IPS-18a (cell line): ENCODE measurements around the gene CAMK1D.

Experiments
- H3K27ac ChIP-seq: one replicate; pipeline ENCODE4 v1.5.1; 2013; ENCODE audit warnings: low read length
- H3K27me3 ChIP-seq: one replicate; pipeline ENCODE4 v1.6.1; 2013; ENCODE audit warnings: mild to moderate bottlenecking, low read length; ENCODE audit not compliant: control insufficient read depth, insufficient read depth
- H3K36me3 ChIP-seq: one replicate; pipeline ENCODE4 v1.6.1; 2013; ENCODE audit warnings: low read depth, low read length; ENCODE audit not compliant: control insufficient read depth
- H3K4me1 ChIP-seq: one replicate; pipeline ENCODE4 v1.6.1; 2013; ENCODE audit warnings: low read depth, low read length; ENCODE audit not compliant: control insufficient read depth
- H3K4me3 ChIP-seq: one replicate; pipeline ENCODE4 v1.5.1; 2013; ENCODE audit warnings: low read length
- H3K9ac ChIP-seq: one replicate; pipeline ENCODE4 v1.6.1; 2013; ENCODE audit warnings: mild to moderate bottlenecking, low read length, moderate library complexity
- H3K9me3 ChIP-seq: one replicate; pipeline ENCODE4 v1.6.1; 2013; ENCODE audit warnings: low read depth, low read length; ENCODE audit not compliant: control insufficient read depth

The CAMK1D gene

GRCh38 chr10:12785415-12785831, 436.1 kb downstream of the CAMK1D start:
- H3K4me3 ChIP-seq, result no peak overlapping the region
- H3K27me3 ChIP-seq, result no peaks in the 10 kb centered on the region
- H3K9me3 ChIP-seq, result no peaks in the 10 kb centered on the region
- peaks cover 5% of the 10 kb centered on the region for H3K4me1 ChIP-seq
- H3K27ac ChIP-seq, result no peak overlapping the region
- no peaks in the 10 kb centered on the region for H3K36me3 ChIP-seq
- no peak overlapping the region for H3K9ac ChIP-seq

- no peaks in the 10 kb centered on the region for H3K27me3 ChIP-seq
- no peak overlapping the region for H3K9ac ChIP-seq
- no peak overlapping the region for H3K27ac ChIP-seq
- H3K36me3 ChIP-seq, result no peaks in the 10 kb centered on the region
- no peaks in the 10 kb centered on the region for H3K9me3 ChIP-seq
- H3K4me1 ChIP-seq, result no peaks in the 10 kb centered on the region
- no peak overlapping the region for H3K4me3 ChIP-seq
These were observed 437.9 kb downstream of the CAMK1D start for GRCh38 chr10:12787297-12787696.

GRCh38 chr10:12788277-12788676, 438.9 kb downstream of the CAMK1D start:
- H3K9ac ChIP-seq, result no peak overlapping the region

GRCh38 chr10:12790270-12790669, 440.9 kb downstream of the CAMK1D start:
- H3K27me3 ChIP-seq, result no peaks in the 10 kb centered on the region
- H3K9me3 ChIP-seq, result no peaks in the 10 kb centered on the region
- H3K36me3 ChIP-seq, result no peaks in the 10 kb centered on the region
- H3K9ac ChIP-seq, result no peak overlapping the region
- H3K4me1 ChIP-seq, result no peaks in the 10 kb centered on the region
- no peak overlapping the region for H3K27ac ChIP-seq
- H3K4me3 ChIP-seq, result no peak overlapping the region

More at GRCh38 chr10:12788277-12788676, 438.9 kb downstream of the CAMK1D start:
- no peaks in the 10 kb centered on the region for H3K4me1 ChIP-seq
- H3K27me3 ChIP-seq, result no peaks in the 10 kb centered on the region
- H3K9me3 ChIP-seq, result no peaks in the 10 kb centered on the region
- no peak overlapping the region for H3K4me3 ChIP-seq
- no peak overlapping the region for H3K27ac ChIP-seq
- no peaks in the 10 kb centered on the region for H3K36me3 ChIP-seq

DNA sequence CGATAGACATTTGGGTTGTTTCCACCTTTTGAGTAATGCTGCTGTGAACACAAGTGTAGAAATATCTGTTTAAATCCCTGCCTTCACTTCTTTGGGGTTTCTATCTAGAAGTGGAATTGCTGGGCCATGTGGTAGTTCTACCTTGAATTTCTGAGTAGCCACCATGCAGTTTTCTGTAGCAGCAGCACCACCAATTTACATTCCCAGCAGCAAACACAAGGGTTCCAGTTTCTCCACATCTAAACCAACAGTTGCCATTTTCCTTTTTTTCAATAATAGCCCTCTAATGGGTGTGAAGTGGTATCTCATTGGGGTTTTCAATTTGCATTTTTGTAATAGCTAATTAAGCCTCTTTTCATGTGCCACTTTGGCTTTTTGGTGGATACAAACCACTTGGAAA, 442.4 kb downstream of the CAMK1D start:
- H3K27ac ChIP-seq, result no peak overlapping the region
- peaks cover 6% of the 10 kb centered on the region for H3K4me1 ChIP-seq
- H3K27me3 ChIP-seq, result no peaks in the 10 kb centered on the region
- no peak overlapping the region for H3K4me3 ChIP-seq
- H3K9ac ChIP-seq, result no peak overlapping the region
- no peaks in the 10 kb centered on the region for H3K36me3 ChIP-seq
- no peaks in the 10 kb centered on the region for H3K9me3 ChIP-seq

GRCh38 chr10:12792889-12793556, 443.7 kb downstream of the CAMK1D start:
- Histone ChIP-seq H3K9ac (no peak overlapping the region), H3K36me3 (no peaks in the 10 kb centered on the region), H3K27me3 (no peaks in the 10 kb centered on the region), H3K27ac (no peak overlapping the region), H3K4me3 (no peak overlapping the region), H3K9me3 (no peaks in the 10 kb centered on the region), H3K4me1 (peaks cover 6% of the 10 kb centered on the region)

DNA sequence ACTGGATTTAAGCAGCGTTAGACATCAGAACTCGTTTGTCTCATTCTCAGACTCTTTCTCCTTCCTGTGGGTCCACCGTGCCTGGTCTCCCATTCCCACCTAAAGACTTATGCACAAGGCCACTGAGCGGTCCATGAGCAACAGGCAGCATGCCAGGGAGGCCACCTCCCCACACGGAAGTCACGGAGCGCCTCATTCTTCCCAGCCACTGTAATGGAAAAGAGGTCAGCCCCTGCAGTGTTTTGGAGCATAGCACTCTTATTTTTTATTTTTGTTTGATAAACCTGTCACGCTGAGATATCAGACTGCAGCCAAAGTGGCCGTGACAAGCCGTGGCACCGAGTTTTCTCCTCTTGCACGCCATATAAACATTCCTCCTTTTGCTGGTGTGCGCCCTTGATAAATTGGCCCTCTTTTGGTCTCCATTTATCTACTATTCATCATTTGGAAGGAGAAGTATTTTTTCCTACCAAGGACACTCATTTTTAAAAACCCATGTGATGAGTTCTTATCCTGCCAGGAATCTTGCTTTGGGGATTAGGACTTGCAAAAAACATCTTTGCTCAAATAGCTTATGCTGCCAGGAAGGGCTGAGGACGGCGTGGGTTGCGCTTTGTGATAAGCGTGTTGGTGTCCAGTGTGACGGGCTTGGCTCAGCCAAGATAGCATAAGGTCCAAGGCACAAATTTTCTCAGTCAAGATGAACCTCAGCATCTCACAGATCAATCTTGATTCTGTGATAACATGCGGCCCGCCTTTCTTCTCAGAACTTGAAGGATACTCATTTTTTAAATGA, 446.2 kb downstream of the CAMK1D start:
- H3K27me3 ChIP-seq, result no peaks in the 10 kb centered on the region
- no peaks in the 10 kb centered on the region for H3K9me3 ChIP-seq
- H3K27ac ChIP-seq, result no peak overlapping the region
- no peak overlapping the region for H3K9ac ChIP-seq
- peaks cover 18% of the 10 kb centered on the region for H3K4me1 ChIP-seq
- no peaks in the 10 kb centered on the region for H3K36me3 ChIP-seq
- no peak overlapping the region for H3K4me3 ChIP-seq

- Histone ChIP-seq H3K27me3 (no peaks in the 10 kb centered on the region), H3K27ac (no peak overlapping the region)
These were observed 447.2 kb downstream of the CAMK1D start for GRCh38 chr10:12796401-12797160.

DNA sequence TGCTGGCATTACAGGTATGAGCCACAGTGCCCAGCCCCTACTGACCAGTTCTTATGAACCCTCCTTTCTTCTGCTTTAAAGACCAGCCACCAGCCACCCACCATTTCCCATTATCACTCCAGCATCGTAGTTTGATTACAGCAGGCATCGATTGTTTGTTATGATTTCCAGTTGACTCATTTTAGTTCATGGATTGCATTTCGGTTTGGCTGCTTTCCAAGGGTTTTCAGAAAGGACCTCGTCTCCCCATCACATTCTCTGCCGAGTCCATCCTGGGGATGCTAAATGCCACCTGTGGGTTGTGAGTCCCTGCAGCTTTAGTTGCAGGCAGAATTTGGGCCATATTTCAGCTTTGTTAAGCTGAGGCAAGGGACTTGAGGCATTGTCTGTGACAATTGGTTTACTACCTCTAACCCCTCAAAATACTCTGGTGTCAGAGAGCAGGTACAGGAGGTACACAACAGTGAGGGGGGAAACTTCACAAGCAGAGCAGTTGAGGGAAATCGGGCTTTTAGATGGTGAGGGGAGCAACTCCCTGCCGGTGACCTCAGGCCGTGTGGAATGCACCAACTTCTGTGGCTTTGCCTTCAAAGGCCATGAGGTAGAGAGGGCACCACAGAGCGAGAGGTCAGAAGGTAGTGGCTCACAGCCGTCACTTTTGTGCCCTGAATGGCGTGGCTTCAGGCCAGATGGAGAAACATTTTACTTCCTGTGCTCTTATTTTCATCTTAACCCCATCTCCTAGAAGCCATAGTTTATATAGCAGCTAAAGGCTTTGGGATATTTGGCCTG, 448.3 kb downstream of the CAMK1D start:
- no peak overlapping the region for H3K4me3 ChIP-seq
- no peaks in the 10 kb centered on the region for H3K27me3 ChIP-seq

More at GRCh38 chr10:12796401-12797160, 447.2 kb downstream of the CAMK1D start:
- Histone ChIP-seq H3K4me3 (no peak overlapping the region), H3K4me1 (peaks cover 18% of the 10 kb centered on the region), H3K9me3 (no peaks in the 10 kb centered on the region), H3K36me3 (no peaks in the 10 kb centered on the region), H3K9ac (no peak overlapping the region)

GRCh38 chr10:12799144-12799543, 449.8 kb downstream of the CAMK1D start:
- Histone ChIP-seq H3K4me1 (peaks cover 18% of the 10 kb centered on the region), H3K9ac (no peak overlapping the region), H3K9me3 (no peaks in the 10 kb centered on the region), H3K27me3 (no peaks in the 10 kb centered on the region), H3K27ac (no peak overlapping the region), H3K4me3 (no peak overlapping the region), H3K36me3 (no peaks in the 10 kb centered on the region)

More for the DNA sequence above, 448.3 kb downstream of the CAMK1D start:
- no peak overlapping the region for H3K9ac ChIP-seq
- H3K4me1 ChIP-seq, result peaks cover 18% of the 10 kb centered on the region
- no peaks in the 10 kb centered on the region for H3K36me3 ChIP-seq
- H3K9me3 ChIP-seq, result no peaks in the 10 kb centered on the region
- H3K27ac ChIP-seq, result no peak overlapping the region

DNA sequence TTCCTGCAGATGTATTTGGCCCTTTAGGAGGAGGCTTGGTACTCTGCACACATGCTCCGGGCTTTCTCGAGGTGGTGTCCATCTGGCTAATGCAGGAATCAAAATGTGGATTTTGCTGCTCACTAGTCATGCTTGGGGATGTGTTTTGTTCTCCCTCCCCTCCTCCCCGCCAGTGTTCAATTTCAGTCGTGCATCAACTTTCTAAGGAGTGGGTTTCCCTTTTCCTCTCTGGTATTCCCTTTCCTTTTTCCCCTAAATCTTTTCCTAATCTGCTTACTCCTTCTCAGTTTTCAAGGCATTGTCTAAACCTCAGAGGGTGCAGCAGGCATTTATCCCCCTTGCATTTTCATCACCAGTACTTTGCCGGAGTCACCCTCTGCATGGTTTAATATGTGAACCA, 450.4 kb downstream of the CAMK1D start:
- Histone ChIP-seq H3K9me3 (no peaks in the 10 kb centered on the region), H3K4me3 (no peak overlapping the region)

More for the DNA sequence above, 450.4 kb downstream of the CAMK1D start:
- Histone ChIP-seq H3K4me1 (peaks cover 18% of the 10 kb centered on the region), H3K9ac (no peak overlapping the region), H3K27me3 (no peaks in the 10 kb centered on the region), H3K36me3 (no peaks in the 10 kb centered on the region), H3K27ac (no peak overlapping the region)
